SK-N-SH treated with all-trans-retinoic acid at 6 μM for 48 hours (cell line): ENCODE data around the gene EPM2A.

Experiments
- ATAC-seq: fragments of 200-7000 bp; cut with Tn5 transposase; 3 replicates; pipeline ENCODE4 v1.9.1; 2020; ENCODE audit warnings: mild to moderate bottlenecking, moderate library complexity
- ARNTL ChIP-seq: fragments of 450-650 bp; formaldehyde crosslinking; IDR thresholded peaks from 2 replicates; pipeline ENCODE4 v1.5.0; 2020; ENCODE audit warnings: low read depth, mild to moderate bottlenecking, moderate library complexity, borderline replicate concordance
- BACH2 ChIP-seq: fragments of 250-450 bp; sonication (Bioruptor Pico); IDR thresholded peaks from 2 replicates; pipeline ENCODE4 v1.9.0; 2021; ENCODE audit warnings: mild to moderate bottlenecking, borderline replicate concordance
- ESRRG ChIP-seq: fragments of 250-450 bp; sonication (Bioruptor Pico); IDR thresholded peaks from 2 replicates; pipeline ENCODE4 v1.6.1; 2021; ENCODE audit warnings: mild to moderate bottlenecking
- GLIS3 ChIP-seq: fragments of 250-450 bp; sonication (Bioruptor Pico); IDR thresholded peaks from 2 replicates; pipeline ENCODE4 v1.5.0; 2020; ENCODE audit warnings: mild to moderate bottlenecking, moderate library complexity
- ISL1 ChIP-seq: fragments of 250-450 bp; sonication (Bioruptor Pico); IDR thresholded peaks from 2 replicates; pipeline ENCODE4 v2.1.2; 2022; ENCODE audit warnings: mild to moderate bottlenecking, moderate library complexity
- OSR1 ChIP-seq: fragments of 250-450 bp; sonication (Bioruptor Pico); IDR thresholded peaks from 2 replicates; pipeline ENCODE4 v1.8.0; 2022; ENCODE audit warnings: moderate library complexity, mild to moderate bottlenecking, inconsistent platforms
- PPARA ChIP-seq: fragments of 250-450 bp; sonication (Bioruptor Pico); IDR thresholded peaks from 2 replicates; pipeline ENCODE4 v1.5.0; 2020; ENCODE audit warnings: mild to moderate bottlenecking, borderline replicate concordance
- SNAI2 ChIP-seq: fragments of 250-450 bp; sonication (Bioruptor Pico); IDR thresholded peaks from 2 replicates; pipeline ENCODE4 v1.5.0; 2020; ENCODE audit warnings: mild to moderate bottlenecking, moderate library complexity
- TCF4 ChIP-seq: fragments of 250-450 bp; sonication (Bioruptor Pico); IDR thresholded peaks from 2 replicates; pipeline ENCODE4 v1.8.0; 2021; ENCODE audit warnings: mild to moderate bottlenecking, moderate library complexity, borderline replicate concordance
- TOX ChIP-seq: fragments of 250-450 bp; sonication (Bioruptor Pico); IDR thresholded peaks from 2 replicates; pipeline ENCODE4 v1.8.0; 2021; ENCODE audit warnings: mild to moderate bottlenecking, moderate library complexity, borderline replicate concordance
- ZC3H10 ChIP-seq: fragments of 250-450 bp; sonication (Bioruptor Pico); IDR thresholded peaks from 2 replicates; pipeline ENCODE4 v1.5.1; 2021; ENCODE audit warnings: mild to moderate bottlenecking, moderate library complexity
- ZFP3 ChIP-seq: fragments of 250-450 bp; sonication (Bioruptor Pico); IDR thresholded peaks from 2 replicates; pipeline ENCODE4 v1.5.0; 2020; ENCODE audit warnings: mild to moderate bottlenecking, moderate library complexity
- ZFP30 ChIP-seq: fragments of 450-650 bp; formaldehyde crosslinking; IDR thresholded peaks from 2 replicates; pipeline ENCODE4 v1.5.0; 2022; ENCODE audit warnings: mild to moderate bottlenecking, moderate library complexity
- ZNF70 ChIP-seq: fragments of 450-650 bp; formaldehyde crosslinking; IDR thresholded peaks from 2 replicates; pipeline ENCODE4 v1.5.0; 2020; ENCODE audit warnings: mild to moderate bottlenecking, moderate library complexity
- ZNF8 ChIP-seq: fragments of 450-650 bp; formaldehyde crosslinking; IDR thresholded peaks from 2 replicates; pipeline ENCODE4 v1.5.0; 2020; ENCODE audit warnings: mild to moderate bottlenecking, moderate library complexity
- TF ChIP-seq, protein P1 (sequence below): fragments of 250-450 bp; sonication (Bioruptor Pico); IDR thresholded peaks from 2 replicates; pipeline ENCODE4 v1.8.0; 2020; ENCODE audit warnings: mild to moderate bottlenecking, moderate library complexity, borderline replicate concordance
- TF ChIP-seq, protein P2 (sequence below): fragments of 250-450 bp; sonication (Bioruptor Pico); IDR thresholded peaks from 2 replicates; pipeline ENCODE4 v1.8.0; 2021; ENCODE audit warnings: low read depth, mild to moderate bottlenecking, moderate library complexity, borderline replicate concordance
- TF ChIP-seq, protein P3 (sequence below): fragments of 250-450 bp; sonication (Bioruptor Pico); IDR thresholded peaks from 2 replicates; pipeline ENCODE4 v1.5.0; 2020; ENCODE audit warnings: mild to moderate bottlenecking, moderate library complexity
- TF ChIP-seq, protein P4 (sequence below): fragments of 250-450 bp; sonication (Bioruptor Pico); IDR thresholded peaks from 2 replicates; pipeline ENCODE4 v1.5.1; 2020; ENCODE audit warnings: low read depth, mild to moderate bottlenecking, moderate library complexity

The EPM2A gene

DNA sequence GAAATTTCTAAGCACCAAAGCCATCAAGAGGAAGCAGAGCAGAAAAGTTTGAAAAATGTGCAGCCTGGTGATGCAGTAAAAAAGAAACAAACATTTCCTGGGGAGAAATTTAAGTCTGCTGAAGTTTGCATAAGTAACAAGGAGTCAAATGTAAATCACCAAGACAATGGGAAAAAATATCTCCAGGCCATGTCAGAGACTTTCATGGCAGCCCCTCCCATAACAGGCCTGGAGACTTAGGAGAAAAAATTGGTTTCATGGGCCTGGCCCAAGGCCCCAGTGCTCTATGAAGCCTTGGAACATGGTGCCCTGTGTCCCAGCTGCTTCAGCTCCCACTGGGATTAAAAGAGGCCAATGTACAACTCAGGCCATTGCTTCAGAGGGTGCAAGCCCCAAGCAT, 30.1 kb upstream of the EPM2A start:
- TF ChIP-seq, protein P1, sequence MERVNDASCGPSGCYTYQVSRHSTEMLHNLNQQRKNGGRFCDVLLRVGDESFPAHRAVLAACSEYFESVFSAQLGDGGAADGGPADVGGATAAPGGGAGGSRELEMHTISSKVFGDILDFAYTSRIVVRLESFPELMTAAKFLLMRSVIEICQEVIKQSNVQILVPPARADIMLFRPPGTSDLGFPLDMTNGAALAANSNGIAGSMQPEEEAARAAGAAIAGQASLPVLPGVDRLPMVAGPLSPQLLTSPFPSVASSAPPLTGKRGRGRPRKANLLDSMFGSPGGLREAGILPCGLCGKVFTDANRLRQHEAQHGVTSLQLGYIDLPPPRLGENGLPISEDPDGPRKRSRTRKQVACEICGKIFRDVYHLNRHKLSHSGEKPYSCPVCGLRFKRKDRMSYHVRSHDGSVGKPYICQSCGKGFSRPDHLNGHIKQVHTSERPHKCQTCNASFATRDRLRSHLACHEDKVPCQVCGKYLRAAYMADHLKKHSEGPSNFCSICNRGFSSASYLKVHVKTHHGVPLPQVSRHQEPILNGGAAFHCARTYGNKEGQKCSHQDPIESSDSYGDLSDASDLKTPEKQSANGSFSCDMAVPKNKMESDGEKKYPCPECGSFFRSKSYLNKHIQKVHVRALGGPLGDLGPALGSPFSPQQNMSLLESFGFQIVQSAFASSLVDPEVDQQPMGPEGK (CRISPR knock-in tag) = no peak
- no peak for TF ChIP-seq ISL1
- TF ChIP-seq, protein P2, sequence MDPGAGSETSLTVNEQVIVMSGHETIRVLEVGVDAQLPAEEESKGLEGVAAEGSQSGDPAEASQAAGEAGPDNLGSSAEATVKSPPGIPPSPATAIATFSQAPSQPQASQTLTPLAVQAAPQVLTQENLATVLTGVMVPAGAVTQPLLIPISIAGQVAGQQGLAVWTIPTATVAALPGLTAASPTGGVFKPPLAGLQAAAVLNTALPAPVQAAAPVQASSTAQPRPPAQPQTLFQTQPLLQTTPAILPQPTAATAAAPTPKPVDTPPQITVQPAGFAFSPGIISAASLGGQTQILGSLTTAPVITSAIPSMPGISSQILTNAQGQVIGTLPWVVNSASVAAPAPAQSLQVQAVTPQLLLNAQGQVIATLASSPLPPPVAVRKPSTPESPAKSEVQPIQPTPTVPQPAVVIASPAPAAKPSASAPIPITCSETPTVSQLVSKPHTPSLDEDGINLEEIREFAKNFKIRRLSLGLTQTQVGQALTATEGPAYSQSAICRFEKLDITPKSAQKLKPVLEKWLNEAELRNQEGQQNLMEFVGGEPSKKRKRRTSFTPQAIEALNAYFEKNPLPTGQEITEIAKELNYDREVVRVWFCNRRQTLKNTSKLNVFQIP = no peak
- TF ChIP-seq BACH2 (CRISPR knock-in tag) = no peak
- no peak for TF ChIP-seq ARNTL (CRISPR knock-in tag)
- TF ChIP-seq TCF4 (CRISPR knock-in tag) = no peak
- no peak for TF ChIP-seq TOX (CRISPR knock-in tag)
- no peak for TF ChIP-seq ZNF70
- TF ChIP-seq ZFP3 (CRISPR knock-in tag) = no peak
- TF ChIP-seq, protein P3, sequence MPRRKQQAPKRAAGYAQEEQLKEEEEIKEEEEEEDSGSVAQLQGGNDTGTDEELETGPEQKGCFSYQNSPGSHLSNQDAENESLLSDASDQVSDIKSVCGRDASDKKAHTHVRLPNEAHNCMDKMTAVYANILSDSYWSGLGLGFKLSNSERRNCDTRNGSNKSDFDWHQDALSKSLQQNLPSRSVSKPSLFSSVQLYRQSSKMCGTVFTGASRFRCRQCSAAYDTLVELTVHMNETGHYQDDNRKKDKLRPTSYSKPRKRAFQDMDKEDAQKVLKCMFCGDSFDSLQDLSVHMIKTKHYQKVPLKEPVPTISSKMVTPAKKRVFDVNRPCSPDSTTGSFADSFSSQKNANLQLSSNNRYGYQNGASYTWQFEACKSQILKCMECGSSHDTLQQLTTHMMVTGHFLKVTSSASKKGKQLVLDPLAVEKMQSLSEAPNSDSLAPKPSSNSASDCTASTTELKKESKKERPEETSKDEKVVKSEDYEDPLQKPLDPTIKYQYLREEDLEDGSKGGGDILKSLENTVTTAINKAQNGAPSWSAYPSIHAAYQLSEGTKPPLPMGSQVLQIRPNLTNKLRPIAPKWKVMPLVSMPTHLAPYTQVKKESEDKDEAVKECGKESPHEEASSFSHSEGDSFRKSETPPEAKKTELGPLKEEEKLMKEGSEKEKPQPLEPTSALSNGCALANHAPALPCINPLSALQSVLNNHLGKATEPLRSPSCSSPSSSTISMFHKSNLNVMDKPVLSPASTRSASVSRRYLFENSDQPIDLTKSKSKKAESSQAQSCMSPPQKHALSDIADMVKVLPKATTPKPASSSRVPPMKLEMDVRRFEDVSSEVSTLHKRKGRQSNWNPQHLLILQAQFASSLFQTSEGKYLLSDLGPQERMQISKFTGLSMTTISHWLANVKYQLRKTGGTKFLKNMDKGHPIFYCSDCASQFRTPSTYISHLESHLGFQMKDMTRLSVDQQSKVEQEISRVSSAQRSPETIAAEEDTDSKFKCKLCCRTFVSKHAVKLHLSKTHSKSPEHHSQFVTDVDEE (CRISPR knock-in tag) = no peak
- no peak for ATAC-seq

DNA sequence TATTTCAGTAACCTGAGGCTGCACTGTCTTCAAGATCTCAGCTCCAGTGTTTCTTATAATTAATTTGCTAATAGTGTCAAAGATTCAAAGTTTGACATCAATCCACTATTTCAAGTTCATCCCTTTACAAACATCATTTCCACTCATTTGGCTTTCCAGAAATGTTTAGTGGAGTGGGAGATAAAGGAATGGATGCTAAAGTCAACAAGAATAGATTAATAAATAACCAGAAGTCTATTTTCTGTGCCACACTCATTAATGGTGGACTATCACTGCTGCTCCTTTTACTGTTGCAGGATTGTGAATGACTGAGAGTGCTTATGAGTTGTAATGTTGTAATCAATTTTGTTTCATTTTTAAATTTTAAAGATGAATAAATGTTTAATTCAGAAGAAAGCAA, 28.4 kb upstream of the EPM2A start:
- ATAC-seq = no peak
- TF ChIP-seq ARNTL (CRISPR knock-in tag) = no peak
- TF ChIP-seq GLIS3 (CRISPR knock-in tag) = no peak
- no peak for TF ChIP-seq SNAI2 (CRISPR knock-in tag)
- no peak for TF ChIP-seq ISL1
- TF ChIP-seq ZNF70 = no peak
- TF ChIP-seq TCF4 (CRISPR knock-in tag) = no peak
- TF ChIP-seq ZFP3 (CRISPR knock-in tag) = no peak
- TF ChIP-seq, protein P3 (CRISPR knock-in tag) = no peak
- TF ChIP-seq, protein P1 (CRISPR knock-in tag) = no peak
- TF ChIP-seq PPARA = no peak
- TF ChIP-seq ESRRG (CRISPR knock-in tag) = no peak
- TF ChIP-seq, protein P2 = no peak
- TF ChIP-seq BACH2 (CRISPR knock-in tag) = no peak
- TF ChIP-seq ZFP30 (CRISPR knock-in tag) = no peak
- TF ChIP-seq ZNF8 (CRISPR knock-in tag) = no peak

DNA sequence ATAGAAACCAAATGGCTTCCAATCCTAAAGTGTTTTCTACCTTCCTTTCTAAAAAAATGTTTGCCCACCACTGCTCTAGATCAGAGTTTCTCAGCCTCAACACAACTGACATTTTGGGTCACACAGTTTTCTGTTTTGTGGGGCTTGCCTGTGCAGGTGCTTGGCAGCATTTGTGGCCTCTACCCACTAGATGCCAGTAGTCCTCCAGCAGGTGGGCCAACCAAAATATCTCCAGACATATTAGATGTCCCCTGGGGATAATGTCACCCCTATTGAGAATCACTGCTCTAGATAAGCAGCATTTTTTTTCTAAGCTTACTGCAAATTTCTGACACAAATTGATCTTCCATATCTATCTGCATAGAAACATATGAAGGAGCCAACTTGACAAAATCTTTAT, 26.3 kb upstream of the EPM2A start:
- ATAC-seq = no peak
- TF ChIP-seq, protein P2 = no peak
- TF ChIP-seq ZC3H10 (no peak), OSR1 (CRISPR knock-in tag) (no peak), ARNTL (CRISPR knock-in tag) (no peak), SNAI2 (CRISPR knock-in tag) (no peak), ISL1 (no peak)
- TF ChIP-seq, protein P4, sequence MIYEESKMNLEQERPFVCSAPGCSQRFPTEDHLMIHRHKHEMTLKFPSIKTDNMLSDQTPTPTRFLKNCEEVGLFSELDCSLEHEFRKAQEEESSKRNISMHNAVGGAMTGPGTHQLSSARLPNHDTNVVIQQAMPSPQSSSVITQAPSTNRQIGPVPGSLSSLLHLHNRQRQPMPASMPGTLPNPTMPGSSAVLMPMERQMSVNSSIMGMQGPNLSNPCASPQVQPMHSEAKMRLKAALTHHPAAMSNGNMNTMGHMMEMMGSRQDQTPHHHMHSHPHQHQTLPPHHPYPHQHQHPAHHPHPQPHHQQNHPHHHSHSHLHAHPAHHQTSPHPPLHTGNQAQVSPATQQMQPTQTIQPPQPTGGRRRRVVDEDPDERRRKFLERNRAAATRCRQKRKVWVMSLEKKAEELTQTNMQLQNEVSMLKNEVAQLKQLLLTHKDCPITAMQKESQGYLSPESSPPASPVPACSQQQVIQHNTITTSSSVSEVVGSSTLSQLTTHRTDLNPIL (CRISPR knock-in tag) = no peak
